Limb (tissue), 2 donors: ENCODE data around the gene CPA4.

Experiments
- DNase-seq, 2 donors: peaks; one replicate each; pipeline ENCODE4 v3.0.0-alpha.2; 2016; ENCODE audit errors: extremely low spot score in 2 of 2

CPA4 gene

DNA sequence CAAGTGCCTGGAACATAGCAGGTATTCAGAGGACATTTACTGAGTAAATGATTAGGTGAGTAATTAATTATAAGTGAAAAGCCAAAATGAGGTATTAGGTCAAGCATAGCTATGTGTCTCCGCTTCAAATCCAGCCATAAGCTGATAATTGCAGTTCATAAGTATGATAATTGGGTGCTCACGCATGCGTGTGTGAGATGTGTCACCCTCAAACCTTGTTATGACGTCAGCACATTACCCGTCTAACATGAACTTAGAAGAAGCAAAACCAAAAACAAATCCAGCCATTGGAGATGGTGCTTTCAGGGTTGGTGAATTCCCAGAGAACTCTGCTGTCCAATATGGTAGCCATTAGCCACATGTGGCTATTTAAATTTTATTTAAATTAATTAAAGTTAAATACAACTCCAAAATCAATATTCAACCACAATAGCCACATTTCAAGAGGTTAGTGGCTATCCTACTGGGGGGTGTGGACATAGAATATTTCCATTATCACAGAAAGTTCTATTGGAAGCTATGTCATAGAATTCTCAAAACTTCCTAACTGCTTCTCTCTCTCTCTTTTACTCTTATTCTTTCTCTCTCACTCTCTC is 51.4 kb downstream of the CPA4 start, which contains the start of gene CPA5:
TSS of gene CPA5 (plus strand) at position 546 of the 596 bp plus-strand sequence. CDS start 1,670 bp downstream, outside the sequence.
- DNase-seq = no peak

DNA sequence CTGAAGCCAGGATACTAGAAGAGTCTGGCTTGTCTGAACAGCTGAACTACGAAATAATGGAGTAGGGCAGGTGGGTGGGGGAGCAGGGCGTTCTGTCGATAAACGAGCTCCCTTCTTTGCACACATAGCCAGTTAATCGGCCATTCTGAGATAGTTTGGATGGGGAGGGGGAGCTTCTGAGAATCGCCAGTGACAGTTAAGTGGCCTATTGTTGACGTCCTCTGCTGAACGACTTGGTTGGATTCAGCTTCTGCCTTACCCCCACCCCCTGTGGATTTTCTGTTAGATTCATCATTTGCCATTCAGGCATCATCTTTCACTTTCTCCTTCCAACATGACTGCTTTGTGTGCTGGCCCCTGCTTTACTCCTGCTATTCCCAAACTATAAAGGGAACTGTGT is 52.2 kb downstream of the CPA4 start:
- DNase-seq = peak in 1 of 2 donors; percentile 59

DNA sequence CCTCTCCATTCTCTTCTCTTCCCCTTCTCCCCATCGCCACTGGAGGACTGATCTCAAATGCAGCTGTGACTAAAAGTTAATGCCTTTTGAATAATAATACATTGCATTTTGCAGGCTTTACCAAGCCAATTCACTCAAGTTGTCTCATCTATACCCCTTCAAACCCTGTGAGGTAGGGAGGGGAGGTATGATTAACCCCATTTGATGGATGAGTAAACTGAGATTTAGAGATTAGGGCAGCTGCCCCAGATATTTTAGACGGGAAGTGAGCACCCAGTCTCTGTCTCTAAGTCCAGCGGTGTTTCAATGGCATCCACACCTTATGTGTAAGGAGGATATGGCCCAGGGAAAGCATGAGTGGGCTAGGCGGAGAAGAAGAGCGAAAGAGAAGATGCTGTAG is 52.8 kb downstream of the CPA4 start:
- DNase-seq = no peak

DNA sequence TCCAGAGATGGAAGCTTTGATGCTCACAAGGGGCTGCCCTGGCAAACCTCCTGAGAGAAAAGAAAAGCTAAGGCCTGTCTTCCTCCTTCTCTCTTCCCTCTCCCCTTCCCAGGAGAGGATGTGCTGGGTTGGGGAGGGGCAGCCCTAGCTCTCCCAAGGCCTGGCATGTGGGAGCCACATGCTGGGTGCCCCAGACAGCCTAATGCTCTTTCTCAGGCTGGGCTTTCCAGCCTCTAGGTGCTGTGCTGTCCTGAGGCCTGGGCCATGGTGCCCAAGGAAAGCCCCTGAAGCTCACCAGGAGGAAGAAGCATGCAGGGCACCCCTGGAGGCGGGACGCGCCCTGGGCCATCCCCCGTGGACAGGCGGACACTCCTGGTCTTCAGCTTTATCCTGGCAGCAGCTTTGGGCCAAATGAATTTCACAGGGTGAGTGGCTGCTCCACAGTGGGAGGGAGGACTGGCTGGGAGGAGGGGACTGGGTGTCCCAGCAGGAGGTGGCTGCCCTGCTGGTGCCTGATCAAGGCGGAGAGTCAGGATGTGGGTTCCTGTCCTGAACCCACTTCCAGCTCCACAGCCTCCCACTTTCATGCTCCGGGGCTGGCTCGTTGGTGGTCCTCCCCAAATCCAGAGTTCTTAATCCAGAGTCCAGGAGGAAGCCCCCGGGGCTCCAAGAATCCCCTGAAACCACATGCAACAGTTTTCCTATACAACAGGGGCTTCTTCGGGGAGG is 53.4 kb downstream of the CPA4 start:
- DNase-seq = no peak

DNA sequence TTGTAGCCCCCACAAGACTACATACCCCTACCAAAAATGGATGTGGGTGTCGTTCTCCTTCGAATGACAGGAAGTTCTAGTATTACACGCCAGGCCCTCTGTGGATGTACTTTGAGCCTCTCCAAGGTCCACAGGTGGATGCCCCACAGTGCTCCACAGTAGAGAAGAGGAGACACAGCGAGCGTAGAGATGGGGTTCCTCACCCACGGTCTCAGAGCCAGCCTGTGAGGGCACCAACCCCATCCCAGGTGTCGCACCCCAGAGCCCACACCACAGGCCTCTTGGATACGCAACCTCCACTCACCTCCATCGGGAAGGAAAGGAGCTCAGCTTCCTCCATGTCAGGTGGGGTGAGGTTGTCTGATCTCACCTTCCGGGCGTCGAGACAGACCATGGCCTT is 54.0 kb downstream of the CPA4 start:
- DNase-seq = no peak

DNA sequence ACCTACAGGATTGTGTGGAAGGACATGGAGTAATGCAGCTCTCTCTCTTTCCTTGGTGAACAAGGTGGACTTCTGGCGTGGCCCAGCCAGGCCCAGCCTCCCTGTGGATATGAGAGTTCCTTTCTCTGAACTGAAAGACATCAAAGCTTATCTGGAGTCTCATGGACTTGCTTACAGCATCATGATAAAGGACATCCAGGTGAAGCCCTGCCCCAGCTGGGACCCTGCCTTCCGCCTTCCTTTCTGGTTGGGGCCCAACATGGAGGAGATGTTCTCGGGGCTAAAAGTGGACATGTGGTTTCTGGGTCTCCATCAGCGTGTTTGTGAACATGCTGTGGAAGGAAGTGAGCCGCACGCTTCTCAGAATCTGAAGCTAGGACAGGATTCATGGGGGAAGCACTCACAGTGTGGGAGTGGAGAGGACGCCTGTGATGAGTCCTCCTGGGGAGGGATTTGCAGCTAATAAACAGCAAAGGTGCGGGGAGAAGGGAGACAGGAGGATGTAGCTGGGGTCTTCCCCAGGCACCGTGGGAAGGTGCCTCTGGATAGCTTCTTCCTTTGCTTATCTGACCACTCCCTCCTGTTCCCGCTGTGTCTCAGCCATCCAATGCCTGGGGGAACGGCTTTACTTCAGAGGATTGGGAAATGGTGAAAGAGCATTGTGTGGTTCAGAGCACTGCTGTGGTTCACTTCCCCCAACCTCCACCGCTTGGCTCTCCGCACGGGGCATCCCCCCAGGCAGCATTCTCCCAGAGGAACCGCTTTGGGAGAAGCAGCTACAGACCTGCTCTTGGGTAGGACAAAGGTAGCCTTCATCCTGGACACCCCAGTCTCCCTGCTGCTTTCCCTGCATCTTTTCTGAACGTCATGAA is 57.2 kb downstream of the CPA4 start:
- DNase-seq = no peak

DNA sequence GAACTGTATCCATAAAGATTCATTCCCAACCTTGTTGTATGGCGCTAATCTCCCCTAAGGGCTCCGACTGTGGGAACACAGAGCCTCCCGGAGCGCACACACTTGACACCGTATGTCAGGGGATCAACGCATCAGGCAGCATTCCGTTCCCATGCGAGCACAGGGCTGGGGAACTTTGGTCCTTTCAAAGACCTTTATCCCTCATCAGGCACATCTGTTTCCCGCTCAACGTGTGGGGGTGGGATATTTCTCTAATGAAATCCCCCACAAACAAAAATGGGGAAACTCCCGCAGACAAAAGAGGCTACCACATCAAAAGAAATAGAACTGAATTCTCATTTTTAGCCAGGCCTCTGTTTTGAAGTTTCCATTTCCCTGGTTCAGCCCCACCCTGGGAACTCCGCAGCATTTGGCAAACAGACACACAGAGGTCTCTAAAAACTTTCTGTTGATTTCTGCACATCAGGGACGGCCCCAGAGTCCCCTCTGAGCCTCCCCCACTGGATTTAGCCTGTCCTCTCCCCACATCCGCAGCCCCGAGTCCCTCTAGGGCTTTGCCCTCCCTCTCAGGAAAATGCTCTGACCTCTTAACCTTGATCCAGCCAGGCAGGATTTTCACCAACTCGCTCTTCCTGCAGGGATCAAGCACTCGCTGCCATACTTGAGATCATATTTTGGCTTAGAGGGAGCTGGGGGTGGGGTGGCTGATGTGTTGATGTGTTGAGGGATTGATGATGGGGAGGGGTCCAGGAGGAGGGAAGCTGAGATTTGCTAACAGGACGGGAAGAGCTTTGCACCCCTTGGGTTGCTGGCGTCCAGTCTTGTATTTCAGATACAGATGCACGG is 58.2 kb downstream of the CPA4 start:
- DNase-seq = peak; percentile 80 to 87

DNA sequence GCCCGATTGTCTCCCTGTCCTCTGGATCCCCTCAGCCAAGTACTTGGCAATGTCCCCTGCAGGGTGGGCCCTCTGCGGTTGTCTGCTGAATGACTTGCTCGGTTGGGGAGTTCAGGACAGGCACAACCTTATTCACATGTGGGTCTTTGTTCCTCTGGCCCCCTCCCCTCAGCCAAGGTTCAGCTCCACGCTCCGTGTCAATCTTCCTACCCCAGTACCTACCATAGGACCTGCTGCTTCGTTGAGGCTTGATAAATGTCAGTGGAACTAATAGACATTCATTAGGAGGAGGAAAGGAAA is 58.8 kb downstream of the CPA4 start:
- no peak for DNase-seq

DNA sequence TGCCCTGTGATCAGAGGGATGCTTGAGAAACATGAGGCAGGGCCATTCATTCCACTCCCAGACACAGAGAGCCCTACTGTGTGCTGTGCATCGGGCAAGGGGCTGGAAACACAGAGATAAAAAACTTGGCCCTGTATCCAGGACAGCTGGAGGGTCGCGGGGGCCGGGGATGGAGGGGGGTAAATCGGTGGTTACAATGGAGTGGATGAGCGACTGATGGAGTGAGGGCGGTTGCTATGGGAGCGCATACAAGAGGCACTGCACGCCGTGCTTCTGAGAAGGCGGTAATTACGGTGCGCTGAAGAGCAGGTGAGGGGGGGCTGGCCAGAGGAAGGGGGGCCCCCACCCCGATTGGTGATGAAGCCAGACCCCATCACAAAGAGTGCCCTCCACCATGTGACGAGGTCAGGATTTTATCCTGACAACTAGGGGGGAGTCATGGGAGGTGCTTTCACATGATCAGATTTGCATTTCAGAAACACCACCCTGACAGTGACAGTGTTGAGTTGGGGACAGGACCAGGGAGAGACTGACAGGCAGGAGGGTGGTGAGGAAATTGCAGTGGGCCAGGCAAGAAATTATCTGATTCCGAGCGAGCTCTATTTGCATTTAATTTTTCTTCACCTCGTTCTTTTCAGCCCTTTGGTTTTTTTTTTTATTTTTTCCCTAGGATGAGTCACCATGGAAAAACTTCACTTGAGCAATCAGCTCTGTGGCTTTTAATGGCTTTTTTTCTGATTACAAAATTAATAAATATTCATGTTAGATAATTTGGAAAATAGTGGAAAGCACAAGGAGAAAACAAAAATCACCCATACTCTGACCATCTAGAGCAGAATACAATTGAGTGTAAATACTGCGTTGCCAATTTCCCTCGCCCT is 59.5 kb downstream of the CPA4 start:
- DNase-seq = peak in 1 of 2 donors; percentile 68

DNA sequence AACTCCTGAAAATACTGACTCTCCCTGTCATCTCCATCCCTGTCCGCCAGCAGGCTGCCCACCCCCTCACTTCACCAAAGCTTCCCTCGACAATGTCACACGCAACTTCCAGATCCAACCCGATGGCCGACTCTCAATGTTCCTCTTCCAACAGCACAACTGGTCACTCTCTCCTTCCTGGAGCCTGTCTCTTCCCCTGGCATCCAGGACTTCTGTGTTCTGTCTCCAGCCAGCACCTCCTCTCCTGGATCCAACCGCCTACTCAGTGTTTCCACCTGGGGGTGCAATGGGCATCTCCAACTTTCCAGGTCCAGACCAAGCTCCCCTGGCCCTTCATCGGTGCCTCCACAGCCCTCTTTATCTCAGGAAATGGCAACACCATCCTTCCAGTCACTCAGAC is 60.2 kb downstream of the CPA4 start:
- no peak for DNase-seq

DNA sequence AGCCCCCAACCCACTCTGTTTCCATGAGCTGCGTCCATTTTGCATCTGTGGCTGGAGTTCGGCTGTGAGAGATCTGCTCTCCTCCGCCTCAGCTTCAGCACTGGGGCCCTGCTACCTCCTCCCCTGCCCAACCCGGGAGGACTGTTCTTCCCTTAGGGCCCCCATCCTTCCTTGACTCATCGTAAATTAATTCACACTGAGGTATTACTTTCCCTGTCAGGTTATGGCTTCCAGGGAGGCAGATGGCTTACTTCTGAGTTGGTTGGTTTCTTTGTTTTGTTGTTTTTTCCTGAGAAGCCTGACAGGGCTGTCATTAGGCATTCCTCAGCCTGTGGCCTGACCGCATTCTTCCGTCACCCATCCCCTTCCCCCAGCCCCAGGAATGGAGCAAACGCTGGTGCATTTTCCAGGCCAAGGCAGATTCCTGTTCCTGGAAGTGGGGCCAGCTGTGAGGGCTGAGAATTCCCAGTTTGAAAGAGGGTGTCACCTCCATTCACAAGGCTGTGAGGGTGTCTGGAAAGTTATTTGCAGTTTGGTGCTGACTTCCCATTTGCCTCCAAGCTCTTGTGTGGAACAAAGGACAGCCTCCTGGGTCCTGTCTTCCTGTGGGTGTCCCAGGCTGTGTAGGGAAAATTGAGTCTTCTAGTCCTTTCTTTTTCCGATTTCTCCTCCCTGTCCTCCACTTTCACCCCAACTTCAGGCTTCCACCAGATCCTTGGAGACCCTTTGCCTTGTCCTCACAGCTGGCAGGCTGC is 63.3 kb downstream of the CPA4 start:
- DNase-seq = peak; percentile 86 to 90

DNA sequence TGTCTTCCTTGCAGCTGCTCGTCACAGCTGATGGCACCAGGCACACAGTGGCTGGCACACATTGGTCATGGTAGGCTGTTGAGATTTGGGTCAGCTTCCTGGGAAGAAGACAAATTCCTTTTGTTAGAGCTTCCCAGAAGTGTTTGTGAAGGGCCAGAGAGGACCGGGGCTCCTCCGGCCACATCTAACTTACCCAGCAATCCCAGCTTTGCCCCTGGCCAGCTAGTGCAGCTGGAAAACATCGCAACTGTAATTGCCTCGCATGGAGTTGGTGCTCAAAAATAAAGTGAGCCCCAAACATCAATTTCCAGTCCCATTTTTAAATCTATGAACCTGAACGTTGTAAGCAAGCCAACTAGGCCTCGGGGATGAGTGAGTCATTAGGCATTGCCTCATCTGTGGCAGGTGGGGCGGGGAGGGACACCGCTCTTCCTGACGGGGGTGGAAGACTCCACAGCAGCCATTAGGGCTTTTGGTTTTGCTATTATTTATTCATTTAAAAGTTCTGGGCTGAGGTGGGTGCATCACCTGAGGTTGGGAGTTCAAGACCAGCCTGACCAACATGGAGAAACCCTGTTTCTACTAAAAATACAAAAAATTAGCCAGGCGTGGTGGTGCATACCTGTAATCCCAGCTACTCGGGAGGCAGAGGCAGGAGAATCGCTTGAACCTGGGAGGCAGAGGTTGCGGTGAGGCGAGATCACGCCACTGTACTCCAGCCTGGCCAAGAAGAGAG is 64.1 kb downstream of the CPA4 start:
- peak in 1 of 2 donors; percentile 72 for DNase-seq

DNA sequence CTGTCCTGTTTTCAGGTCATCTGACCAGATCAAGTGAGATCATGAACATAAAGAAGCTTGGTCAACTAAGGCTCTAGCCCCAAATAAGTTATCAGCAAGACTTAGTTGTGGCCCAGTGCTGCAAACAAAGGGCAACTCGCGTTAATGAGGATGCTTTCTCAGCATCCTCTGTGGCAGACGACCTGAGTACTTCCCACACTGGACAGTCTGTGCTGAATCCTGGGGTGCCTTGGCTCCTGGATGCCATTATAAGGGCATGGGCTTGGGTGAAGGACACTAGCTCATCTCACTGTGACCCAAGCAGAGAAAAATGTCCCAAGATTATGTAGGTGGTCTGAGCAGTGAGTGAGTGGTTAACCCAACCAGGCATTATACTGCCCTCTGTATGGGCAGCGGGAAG is 65.5 kb downstream of the CPA4 start:
- no peak for DNase-seq

DNA sequence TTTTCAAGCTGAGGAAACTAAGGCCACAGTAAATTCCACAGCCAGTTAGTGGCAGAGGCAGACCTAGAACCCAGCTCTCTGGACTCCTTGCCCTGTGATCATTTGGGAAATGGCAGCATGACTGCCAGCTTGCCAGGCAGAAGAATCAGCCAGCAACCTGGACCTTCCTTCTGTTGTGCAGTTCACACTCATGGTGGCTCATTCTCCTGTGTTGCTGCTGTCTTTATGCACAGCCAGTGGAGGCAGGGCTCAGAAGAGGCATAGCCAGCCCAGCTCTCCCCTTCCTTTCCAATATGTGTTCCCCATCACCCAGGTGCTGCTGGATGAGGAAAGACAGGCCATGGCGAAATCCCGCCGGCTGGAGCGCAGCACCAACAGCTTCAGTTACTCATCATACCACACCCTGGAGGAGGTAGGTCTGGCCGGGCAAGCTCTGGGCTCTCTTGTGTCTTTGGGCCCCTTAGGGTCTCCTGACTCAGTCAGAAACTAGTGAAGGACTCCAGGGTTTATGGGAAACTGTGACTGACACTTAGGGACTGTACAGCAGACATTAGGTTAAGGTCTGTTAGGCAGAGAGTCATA is 66.4 kb downstream of the CPA4 start:
- no peak for DNase-seq

DNA sequence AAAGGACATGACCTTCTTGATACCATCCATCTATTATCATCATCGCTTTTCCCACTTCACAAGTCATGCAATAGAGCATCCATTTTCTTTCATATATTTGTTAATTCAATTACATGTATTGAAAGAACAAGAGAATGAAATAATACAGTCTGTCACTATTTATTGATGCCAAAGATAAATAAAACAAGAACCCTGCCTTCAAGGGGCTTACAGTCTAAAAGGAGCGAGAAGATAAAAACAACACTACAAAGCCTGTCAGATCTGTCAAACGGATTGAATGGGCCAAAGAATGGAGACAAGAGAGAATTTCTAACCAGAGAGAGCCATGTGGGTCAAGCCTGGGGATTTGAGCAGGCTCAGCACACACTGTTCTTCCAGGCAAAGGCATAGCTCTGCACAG is 67.6 kb downstream of the CPA4 start:
- no peak for DNase-seq

DNA sequence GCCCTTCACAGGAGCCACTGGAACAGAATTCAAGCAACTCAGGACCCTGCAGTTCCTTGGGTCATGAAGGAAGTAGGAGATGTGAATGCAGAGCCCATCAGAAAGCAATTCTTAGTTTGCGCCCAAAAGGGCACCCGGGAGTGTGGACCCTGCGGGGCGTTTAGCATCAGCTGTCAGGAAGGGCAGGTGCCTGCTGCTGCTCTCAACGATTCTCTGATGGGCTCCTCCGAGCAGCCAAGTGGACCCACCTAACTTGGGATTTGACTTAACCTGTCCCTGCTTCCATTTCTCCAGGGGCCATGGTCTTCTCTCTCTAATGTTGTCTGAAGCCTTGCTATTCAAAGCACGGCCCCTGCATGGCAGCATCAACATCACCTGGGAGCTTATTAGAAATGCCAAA is 68.7 kb downstream of the CPA4 start:
- no peak for DNase-seq

DNA sequence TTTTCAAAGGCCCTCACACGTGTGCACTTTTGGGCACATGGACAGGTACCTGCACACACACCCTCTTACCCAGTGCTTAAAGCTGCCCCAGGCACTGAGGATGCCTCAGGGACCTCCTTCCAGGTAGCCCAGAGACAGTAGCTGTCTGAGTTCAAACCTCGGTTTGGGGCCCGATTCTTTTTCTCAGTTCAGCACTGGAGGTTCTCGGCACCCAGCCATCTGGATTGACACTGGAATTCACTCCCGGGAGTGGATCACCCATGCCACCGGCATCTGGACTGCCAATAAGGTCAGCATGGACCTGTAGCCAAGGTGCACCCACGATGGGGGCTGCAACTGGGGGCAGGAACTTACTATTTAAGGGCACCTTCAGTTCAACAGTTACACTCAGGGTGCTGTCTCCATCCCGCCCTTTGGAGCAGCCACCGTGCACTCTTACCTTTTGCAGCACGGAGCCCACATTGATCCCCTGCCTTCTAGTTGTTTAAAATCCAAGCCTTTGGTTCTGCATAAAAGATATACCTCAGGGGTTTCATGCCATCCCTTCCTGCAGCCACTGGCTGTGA is 69.4 kb downstream of the CPA4 start:
- DNase-seq = no peak

DNA sequence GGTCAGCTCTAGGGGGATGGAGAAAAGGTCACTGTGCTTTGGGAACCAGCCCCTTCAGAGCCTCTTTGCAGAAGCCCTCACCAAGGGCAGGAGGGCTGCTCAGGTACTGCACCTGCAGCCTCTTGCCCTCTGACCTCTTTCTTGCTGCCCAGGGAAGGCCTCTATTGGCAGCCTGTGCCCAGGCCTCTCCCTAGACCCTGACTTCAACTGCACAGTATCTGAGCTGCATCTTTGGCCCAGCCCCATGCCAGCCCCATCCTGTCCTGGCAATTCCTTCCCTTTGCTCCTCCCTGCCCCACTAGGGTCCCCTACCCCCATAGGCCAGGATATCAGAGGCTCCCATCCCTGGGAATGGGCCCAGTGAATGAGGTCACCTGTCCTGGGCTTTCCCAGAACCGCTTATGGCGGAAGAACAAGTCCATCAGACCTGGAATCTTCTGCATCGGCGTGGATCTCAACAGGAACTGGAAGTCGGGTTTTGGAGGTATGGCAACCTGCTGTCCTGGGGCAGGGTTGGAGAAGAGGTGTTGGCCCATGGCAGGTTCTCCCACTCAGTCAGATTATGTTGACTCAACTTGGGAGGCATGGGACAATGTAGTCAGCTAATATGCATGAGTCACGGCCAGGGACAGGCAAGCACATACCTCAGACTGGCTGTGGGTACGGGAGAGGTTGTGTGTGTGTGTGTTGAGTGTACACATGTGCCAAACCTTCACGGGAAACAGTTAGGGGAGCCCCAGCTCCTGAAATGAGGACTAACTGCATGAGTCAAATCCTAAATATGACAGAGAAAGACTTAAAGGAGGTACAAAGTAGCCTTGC is 70.3 kb downstream of the CPA4 start:
- no peak for DNase-seq
